GM23338 (cell line): Measurements from ENCODE around the gene MBNL1. TPM values are rescaled to one million over a fixed set of nuclear protein-coding genes. Genes with fewer than 3 reads are reported as not detected.

Source experiments
- ATAC-seq: fragments of 200-7000 bp; cut with Tn5 transposase; 3 replicates; pipeline ENCODE4 v1.9.1; 2020
- DNase-seq: peaks from one replicate; pipeline ENCODE4 v3.0.0-alpha.2; 2015; ENCODE audit warnings: low spot score
- H2AFZ ChIP-seq: fragments of 200-600 bp; sonication (generic); 2 replicates; pipeline ENCODE4 v1.8.0; 2016; ENCODE audit warnings: antibody characterized with exemption, mild to moderate bottlenecking, moderate library complexity
- H3F3A ChIP-seq: fragments of 200-600 bp; sonication (generic); replicated peaks from 2 replicates; pipeline ENCODE4 v1.8.0; 2017; ENCODE audit warnings: antibody characterized with exemption, mixed run types, low read depth
- H3K27ac ChIP-seq: fragments of 200-600 bp; sonication (generic); 2 replicates; pipeline ENCODE4 v1.6.1; 2016; ENCODE audit warnings: low read depth
- H3K27me3 ChIP-seq: fragments of 200-600 bp; sonication (generic); 2 replicates; pipeline ENCODE4 v1.8.0; 2016; ENCODE audit warnings: mild to moderate bottlenecking, mixed run types, moderate library complexity; ENCODE audit not compliant: insufficient read depth
- H3K36me3 ChIP-seq: fragments of 200-600 bp; sonication (generic); 2 replicates; pipeline ENCODE4 v1.8.0; 2016; ENCODE audit warnings: mild to moderate bottlenecking; ENCODE audit not compliant: insufficient read depth
- H3K4me1 ChIP-seq: fragments of 200-600 bp; sonication (generic); 2 replicates; pipeline ENCODE4 v1.8.0; 2016; ENCODE audit warnings: mild to moderate bottlenecking, moderate library complexity; ENCODE audit not compliant: insufficient read depth
- H3K4me2 ChIP-seq: fragments of 200-600 bp; sonication (generic); 2 replicates; pipeline ENCODE4 v1.7.1; 2017; ENCODE audit warnings: mixed run types
- H3K4me3 ChIP-seq: fragments of 200-600 bp; sonication (generic); 2 replicates; pipeline ENCODE4 v1.6.1; 2016; ENCODE audit warnings: mixed run types
- H3K79me2 ChIP-seq: fragments of 200-600 bp; sonication (generic); replicated peaks from 2 replicates; pipeline ENCODE4 v1.8.0; 2017; ENCODE audit warnings: mild to moderate bottlenecking; ENCODE audit not compliant: insufficient read depth
- H3K9me2 ChIP-seq: fragments of 200-600 bp; sonication (generic); 2 replicates; pipeline ENCODE4 v1.8.0; 2017; ENCODE audit not compliant: insufficient read depth
- H4K20me1 ChIP-seq: fragments of 200-600 bp; sonication (generic); replicated peaks from 2 replicates; pipeline ENCODE4 v1.8.0; 2017; ENCODE audit warnings: mild to moderate bottlenecking; ENCODE audit not compliant: insufficient read depth
- H3K27ac Mint-ChIP-seq: 2 replicates; pipeline ENCODE4 v1.8.0; 2020; ENCODE audit warnings: inconsistent platforms, mild to moderate bottlenecking, moderate library complexity, mixed read lengths
- H3K27me3 Mint-ChIP-seq: 3 replicates; pipeline ENCODE4 v1.8.0; 2022; ENCODE audit warnings: low read depth, mild to moderate bottlenecking, moderate library complexity, mixed read lengths, inconsistent platforms; ENCODE audit not compliant: insufficient read depth, poor library complexity
- H3K36me3 Mint-ChIP-seq: 3 replicates; pipeline ENCODE4 v1.8.0; 2021; ENCODE audit warnings: low read depth, mild to moderate bottlenecking, inconsistent platforms, moderate library complexity, mixed read lengths
- H3K4me1 Mint-ChIP-seq: 3 replicates; pipeline ENCODE4 v1.8.0; 2020; ENCODE audit warnings: mild to moderate bottlenecking, inconsistent platforms, mixed read lengths
- H3K4me3 Mint-ChIP-seq: 3 replicates; pipeline ENCODE4 v1.8.0; 2021; ENCODE audit warnings: moderate library complexity, mild to moderate bottlenecking, inconsistent platforms, mixed read lengths
- H3K9me3 Mint-ChIP-seq: 3 replicates; pipeline ENCODE4 v1.8.0; 2020; ENCODE audit warnings: moderate library complexity, mild to moderate bottlenecking, inconsistent platforms, mixed read lengths
- CREB1 ChIP-seq: fragments of 250-450 bp; sonication (Bioruptor Pico); IDR thresholded peaks from 2 replicates; pipeline ENCODE4 v1.5.0; 2020; ENCODE audit warnings: low read depth, mild to moderate bottlenecking, moderate library complexity
- CTCF ChIP-seq, 2 experiments: fragments of 200-600 bp in 1 of 2; sonication (generic) in 1 of 2; conservative IDR thresholded peaks; 2 replicates each; pipeline versions ENCODE4 v1.5.1 to v1.6.1; 2016 to 2017; ENCODE audit warnings: antibody characterized with exemption in 2 of 2, low read depth in 2 of 2, mild to moderate bottlenecking in 2 of 2, moderate library complexity in 1 of 2
- EZH2 ChIP-seq: fragments of 200-600 bp; sonication (generic); IDR thresholded peaks from one replicate; pipeline ENCODE4 v1.8.0; 2017; ENCODE audit warnings: antibody characterized with exemption, mild to moderate bottlenecking, low read depth; ENCODE audit not compliant: unreplicated experiment
- EZH2phosphoT487 ChIP-seq: fragments of 200-600 bp; sonication (generic); IDR thresholded peaks from one replicate; pipeline ENCODE4 v1.8.1; 2018; ENCODE audit warnings: antibody characterized with exemption; ENCODE audit not compliant: unreplicated experiment
- JUNB ChIP-seq: IDR thresholded peaks from one replicate; pipeline ENCODE4 v1.6.1; 2016; ENCODE audit warnings: antibody characterized with exemption; ENCODE audit not compliant: unreplicated experiment
- NANOG ChIP-seq: IDR thresholded peaks from 2 replicates; pipeline ENCODE4 v1.6.1; 2016; ENCODE audit warnings: antibody characterized with exemption, borderline replicate concordance
- POLR2AphosphoS5 ChIP-seq: IDR thresholded peaks from 2 replicates; pipeline ENCODE4 v1.6.1; 2016; ENCODE audit warnings: antibody characterized with exemption, low read depth
- STAT1 ChIP-seq: IDR thresholded peaks from one replicate; pipeline ENCODE4 v1.6.1; 2016; ENCODE audit warnings: antibody characterized with exemption; ENCODE audit not compliant: unreplicated experiment
- ZNF331 ChIP-seq: fragments of 250-450 bp; sonication (Bioruptor Pico); IDR thresholded peaks from 2 replicates; pipeline ENCODE4 v1.5.0; 2020; ENCODE audit warnings: low read depth, mild to moderate bottlenecking, moderate library complexity
- polyA plus RNA-seq: library from polyadenylated mRNA; unstranded; fragments of >200 nt; fragmentation: Nextera tagmentation; extraction: Ambion mirVana; gene quantifications from 2 replicates; pipeline ENCODE4 v1.2.1, GENCODE V29; 2016
- total RNA-seq: library from RNA; depleted of rRNA; stranded (reverse); fragments of >200 nt; shearing (Covaris generic); gene quantifications from 2 replicates; pipeline ENCODE4 v1.2.3, GENCODE V29; 2014
- TF ChIP-seq, protein P1 (sequence below): fragments of 250-450 bp; sonication (Bioruptor Pico); IDR thresholded peaks from 2 replicates; pipeline ENCODE4 v1.5.0; 2020; ENCODE audit warnings: mild to moderate bottlenecking, moderate library complexity
- TF ChIP-seq, protein P2 (sequence below): IDR thresholded peaks from 2 replicates; pipeline ENCODE4 v1.6.1; 2016; ENCODE audit warnings: antibody characterized with exemption

The MBNL1 gene
- total and polyA plus RNA-seq, 2 experiments from 2014 or later = 9.4 to 23.2 TPM

DNA sequence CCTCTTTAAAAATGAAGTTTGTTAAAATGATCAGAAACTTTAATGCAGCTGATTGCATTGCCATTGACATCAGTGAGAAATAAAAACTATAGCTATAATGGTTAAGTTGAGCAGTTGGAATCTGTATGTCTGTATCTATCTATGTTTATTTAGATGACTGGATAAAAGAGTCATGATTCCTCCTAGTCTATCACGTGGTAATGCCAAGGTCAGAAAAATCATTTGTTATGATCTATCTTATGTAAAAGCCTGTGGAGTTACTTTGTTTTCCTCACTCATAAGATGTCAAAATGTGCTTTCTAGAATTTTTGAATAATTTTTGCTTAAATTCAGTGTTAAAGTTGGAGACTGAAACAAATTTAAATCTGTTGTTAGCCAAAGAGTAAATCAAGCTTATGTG lies 63.3 kb downstream of the MBNL1 start:
- DNase-seq (no peak), ATAC-seq (no peak)
- Histone ChIP-seq H3K4me3 (no peak overlapping the region), H4K20me1 (no peaks in the 10 kb centered on the region), H3K27me3 (no peaks in the 10 kb centered on the region), H3K36me3 (no peaks in the 10 kb centered on the region), H3K4me1 (no peaks in the 10 kb centered on the region), H3F3A (no peaks in the 10 kb centered on the region), H3K79me2 (peaks cover 49% of the 10 kb centered on the region), H3K4me2 (no peak overlapping the region), H2AFZ (no peak overlapping the region), H3K27ac (no peak overlapping the region), H3K9me2 (no peaks in the 10 kb centered on the region)
- no peak overlapping the region for H3K4me3 Mint-ChIP-seq
- peaks cover 2% of the 10 kb centered on the region for H3K27me3 Mint-ChIP-seq
- no peak overlapping the region for H3K27ac Mint-ChIP-seq
- H3K36me3 Mint-ChIP-seq = no peaks in the 10 kb centered on the region
- TF ChIP-seq, protein P1, sequence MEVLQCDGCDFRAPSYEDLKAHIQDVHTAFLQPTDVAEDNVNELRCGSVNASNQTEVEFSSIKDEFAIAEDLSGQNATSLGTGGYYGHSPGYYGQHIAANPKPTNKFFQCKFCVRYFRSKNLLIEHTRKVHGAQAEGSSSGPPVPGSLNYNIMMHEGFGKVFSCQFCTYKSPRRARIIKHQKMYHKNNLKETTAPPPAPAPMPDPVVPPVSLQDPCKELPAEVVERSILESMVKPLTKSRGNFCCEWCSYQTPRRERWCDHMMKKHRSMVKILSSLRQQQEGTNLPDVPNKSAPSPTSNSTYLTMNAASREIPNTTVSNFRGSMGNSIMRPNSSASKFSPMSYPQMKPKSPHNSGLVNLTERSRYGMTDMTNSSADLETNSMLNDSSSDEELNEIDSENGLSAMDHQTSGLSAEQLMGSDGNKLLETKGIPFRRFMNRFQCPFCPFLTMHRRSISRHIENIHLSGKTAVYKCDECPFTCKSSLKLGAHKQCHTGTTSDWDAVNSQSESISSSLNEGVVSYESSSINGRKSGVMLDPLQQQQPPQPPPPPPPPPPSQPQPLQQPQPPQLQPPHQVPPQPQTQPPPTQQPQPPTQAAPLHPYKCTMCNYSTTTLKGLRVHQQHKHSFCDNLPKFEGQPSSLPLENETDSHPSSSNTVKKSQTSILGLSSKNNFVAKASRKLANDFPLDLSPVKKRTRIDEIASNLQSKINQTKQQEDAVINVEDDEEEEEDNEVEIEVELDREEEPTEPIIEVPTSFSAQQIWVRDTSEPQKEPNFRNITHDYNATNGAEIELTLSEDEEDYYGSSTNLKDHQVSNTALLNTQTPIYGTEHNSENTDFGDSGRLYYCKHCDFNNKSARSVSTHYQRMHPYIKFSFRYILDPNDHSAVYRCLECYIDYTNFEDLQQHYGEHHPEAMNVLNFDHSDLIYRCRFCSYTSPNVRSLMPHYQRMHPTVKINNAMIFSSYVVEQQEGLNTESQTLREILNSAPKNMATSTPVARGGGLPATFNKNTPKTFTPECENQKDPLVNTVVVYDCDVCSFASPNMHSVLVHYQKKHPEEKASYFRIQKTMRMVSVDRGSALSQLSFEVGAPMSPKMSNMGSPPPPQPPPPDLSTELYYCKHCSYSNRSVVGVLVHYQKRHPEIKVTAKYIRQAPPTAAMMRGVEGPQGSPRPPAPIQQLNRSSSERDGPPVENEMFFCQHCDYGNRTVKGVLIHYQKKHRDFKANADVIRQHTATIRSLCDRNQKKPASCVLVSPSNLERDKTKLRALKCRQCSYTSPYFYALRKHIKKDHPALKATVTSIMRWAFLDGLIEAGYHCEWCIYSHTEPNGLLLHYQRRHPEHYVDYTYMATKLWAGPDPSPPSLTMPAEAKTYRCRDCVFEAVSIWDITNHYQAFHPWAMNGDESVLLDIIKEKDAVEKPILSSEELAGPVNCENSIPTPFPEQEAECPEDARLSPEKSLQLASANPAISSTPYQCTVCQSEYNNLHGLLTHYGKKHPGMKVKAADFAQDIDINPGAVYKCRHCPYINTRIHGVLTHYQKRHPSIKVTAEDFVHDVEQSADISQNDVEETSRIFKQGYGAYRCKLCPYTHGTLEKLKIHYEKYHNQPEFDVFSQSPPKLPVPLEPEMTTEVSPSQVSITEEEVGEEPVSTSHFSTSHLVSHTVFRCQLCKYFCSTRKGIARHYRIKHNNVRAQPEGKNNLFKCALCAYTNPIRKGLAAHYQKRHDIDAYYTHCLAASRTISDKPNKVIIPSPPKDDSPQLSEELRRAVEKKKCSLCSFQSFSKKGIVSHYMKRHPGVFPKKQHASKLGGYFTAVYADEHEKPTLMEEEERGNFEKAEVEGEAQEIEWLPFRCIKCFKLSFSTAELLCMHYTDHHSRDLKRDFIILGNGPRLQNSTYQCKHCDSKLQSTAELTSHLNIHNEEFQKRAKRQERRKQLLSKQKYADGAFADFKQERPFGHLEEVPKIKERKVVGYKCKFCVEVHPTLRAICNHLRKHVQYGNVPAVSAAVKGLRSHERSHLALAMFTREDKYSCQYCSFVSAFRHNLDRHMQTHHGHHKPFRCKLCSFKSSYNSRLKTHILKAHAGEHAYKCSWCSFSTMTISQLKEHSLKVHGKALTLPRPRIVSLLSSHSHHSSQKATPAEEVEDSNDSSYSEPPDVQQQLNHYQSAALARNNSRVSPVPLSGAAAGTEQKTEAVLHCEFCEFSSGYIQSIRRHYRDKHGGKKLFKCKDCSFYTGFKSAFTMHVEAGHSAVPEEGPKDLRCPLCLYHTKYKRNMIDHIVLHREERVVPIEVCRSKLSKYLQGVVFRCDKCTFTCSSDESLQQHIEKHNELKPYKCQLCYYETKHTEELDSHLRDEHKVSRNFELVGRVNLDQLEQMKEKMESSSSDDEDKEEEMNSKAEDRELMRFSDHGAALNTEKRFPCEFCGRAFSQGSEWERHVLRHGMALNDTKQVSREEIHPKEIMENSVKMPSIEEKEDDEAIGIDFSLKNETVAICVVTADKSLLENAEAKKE (CRISPR knock-in tag) = no peak
- TF ChIP-seq POLR2AphosphoS5 = no peak
- no peak for TF ChIP-seq ZNF331 (CRISPR knock-in tag)
- TF ChIP-seq NANOG = no peak
- no peak for TF ChIP-seq JUNB
- TF ChIP-seq CREB1 = no peak
- TF ChIP-seq, protein P2, sequence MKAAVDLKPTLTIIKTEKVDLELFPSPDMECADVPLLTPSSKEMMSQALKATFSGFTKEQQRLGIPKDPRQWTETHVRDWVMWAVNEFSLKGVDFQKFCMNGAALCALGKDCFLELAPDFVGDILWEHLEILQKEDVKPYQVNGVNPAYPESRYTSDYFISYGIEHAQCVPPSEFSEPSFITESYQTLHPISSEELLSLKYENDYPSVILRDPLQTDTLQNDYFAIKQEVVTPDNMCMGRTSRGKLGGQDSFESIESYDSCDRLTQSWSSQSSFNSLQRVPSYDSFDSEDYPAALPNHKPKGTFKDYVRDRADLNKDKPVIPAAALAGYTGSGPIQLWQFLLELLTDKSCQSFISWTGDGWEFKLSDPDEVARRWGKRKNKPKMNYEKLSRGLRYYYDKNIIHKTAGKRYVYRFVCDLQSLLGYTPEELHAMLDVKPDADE = no peak
- TF ChIP-seq CTCF (conservative IDR thresholded peaks at IDR 0.05; ENCODE audit: low read depth in 2 of 2) = no peak
- TF ChIP-seq EZH2phosphoT487 = no peak
- TF ChIP-seq STAT1 = no peak
- no peak for TF ChIP-seq EZH2
- peaks cover 7% of the 10 kb centered on the region for H3K4me1 Mint-ChIP-seq
- H3K9me3 Mint-ChIP-seq = no peaks in the 10 kb centered on the region
